ENCODE results near the gene SFMBT2. TPM values are rescaled to one million over a fixed set of nuclear protein-coding genes. Genes with fewer than 3 reads are reported as not detected.

The SFMBT2 gene
- total RNA-seq, 6 experiments from 2014 or later = 0.03 to 0.12 (median 0.06) TPM

DNA sequence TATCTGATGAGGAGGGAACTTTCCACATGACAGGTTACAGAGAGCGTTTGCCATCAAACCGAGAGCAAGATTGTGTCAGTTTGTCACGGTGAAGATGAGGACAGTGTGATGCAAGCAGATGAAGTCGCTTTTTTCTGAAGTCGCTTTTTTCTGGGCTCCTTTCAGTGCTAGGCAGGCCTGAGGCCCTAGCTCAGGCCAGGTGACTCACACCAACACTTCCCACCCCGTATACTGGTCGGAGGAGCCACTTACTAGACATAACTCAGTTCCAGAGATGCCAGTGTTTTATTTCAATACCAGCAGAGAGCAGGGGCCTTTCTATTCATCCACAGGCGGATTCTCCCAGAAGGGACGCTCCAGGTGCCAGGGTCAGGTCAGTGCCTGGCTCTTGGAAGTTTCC, 58.9 kb downstream of the SFMBT2 start:
- no peak for DNase-seq
- Mint-ChIP-seq H3K27me3 (ENCODE audit: insufficient read depth) (no peaks in the 10 kb centered on the region), H3K4me1 (ENCODE audit: low read depth) (no peaks in the 10 kb centered on the region), H3K9me3 (peaks cover 52% of the 10 kb centered on the region), H3K27ac (no peak overlapping the region), H3K4me3 (no peak overlapping the region), H3K36me3 (ENCODE audit: low read depth) (peaks cover 6% of the 10 kb centered on the region)
- TF ChIP-seq, protein P1, sequence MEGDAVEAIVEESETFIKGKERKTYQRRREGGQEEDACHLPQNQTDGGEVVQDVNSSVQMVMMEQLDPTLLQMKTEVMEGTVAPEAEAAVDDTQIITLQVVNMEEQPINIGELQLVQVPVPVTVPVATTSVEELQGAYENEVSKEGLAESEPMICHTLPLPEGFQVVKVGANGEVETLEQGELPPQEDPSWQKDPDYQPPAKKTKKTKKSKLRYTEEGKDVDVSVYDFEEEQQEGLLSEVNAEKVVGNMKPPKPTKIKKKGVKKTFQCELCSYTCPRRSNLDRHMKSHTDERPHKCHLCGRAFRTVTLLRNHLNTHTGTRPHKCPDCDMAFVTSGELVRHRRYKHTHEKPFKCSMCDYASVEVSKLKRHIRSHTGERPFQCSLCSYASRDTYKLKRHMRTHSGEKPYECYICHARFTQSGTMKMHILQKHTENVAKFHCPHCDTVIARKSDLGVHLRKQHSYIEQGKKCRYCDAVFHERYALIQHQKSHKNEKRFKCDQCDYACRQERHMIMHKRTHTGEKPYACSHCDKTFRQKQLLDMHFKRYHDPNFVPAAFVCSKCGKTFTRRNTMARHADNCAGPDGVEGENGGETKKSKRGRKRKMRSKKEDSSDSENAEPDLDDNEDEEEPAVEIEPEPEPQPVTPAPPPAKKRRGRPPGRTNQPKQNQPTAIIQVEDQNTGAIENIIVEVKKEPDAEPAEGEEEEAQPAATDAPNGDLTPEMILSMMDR (IDR thresholded peaks at IDR 0.05) = no peak

DNA sequence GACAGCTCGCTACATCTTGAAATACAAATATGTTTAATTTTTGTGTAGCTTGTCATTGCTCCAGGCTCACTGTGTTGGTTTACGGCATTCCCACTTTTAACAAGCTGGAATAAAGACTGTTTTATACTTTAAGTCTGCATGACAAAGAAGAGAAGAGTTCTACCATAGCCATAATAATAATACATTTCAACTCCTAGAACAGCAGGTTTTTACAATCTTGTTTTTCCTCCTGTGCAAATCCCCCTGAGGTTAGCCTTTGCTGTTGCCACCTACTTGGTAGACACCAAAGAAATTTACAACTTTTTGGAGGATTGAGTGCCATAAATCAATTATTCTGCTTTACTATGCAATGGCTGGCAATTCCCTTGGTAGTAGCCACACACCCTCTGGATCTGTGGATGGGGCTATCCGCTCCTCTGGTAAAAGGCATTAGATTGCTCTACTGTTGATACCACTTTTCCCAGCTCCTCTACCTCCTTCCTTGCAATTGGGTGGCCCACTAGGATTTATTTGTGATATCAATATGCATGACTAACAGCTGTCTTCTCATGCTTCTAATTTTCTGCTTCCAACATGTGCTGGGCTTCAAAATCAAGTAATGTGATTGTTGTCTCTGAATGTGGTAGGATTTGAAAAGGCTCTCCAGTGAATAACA, 60.2 kb downstream of the SFMBT2 start:
- H3K9me3 Mint-ChIP-seq = peaks cover 55% of the 10 kb centered on the region
- no peak for DNase-seq
- H3K4me3 Mint-ChIP-seq = no peak overlapping the region
- H3K27ac Mint-ChIP-seq = no peak overlapping the region
- no peaks in the 10 kb centered on the region for H3K27me3 Mint-ChIP-seq (ENCODE audit: insufficient read depth)
- peaks cover 14% of the 10 kb centered on the region for H3K36me3 Mint-ChIP-seq (ENCODE audit: low read depth)
- TF ChIP-seq, protein P1 (IDR thresholded peaks at IDR 0.05) = no peak
- H3K4me1 Mint-ChIP-seq (ENCODE audit: low read depth) = no peaks in the 10 kb centered on the region

DNA sequence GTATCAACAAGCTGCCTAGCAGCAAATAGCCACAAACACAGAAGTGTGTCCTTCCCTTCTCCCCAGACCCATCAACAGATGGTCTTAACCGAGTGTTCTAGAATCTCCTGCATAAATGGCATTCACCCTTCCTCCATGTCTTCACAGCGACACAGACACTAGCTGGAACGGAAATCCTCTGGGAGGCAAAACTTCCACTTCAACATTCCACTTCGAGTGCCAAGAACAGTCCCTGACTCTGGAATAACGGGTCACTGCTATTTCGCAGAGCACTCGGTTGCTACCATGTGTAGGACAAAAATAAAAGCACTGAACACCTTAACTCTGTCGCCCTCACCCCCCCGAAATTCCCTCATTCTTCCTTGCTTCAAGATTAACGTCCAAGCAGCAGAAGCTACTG, 65.1 kb downstream of the SFMBT2 start:
- no peaks in the 10 kb centered on the region for H3K27me3 Mint-ChIP-seq (ENCODE audit: insufficient read depth)
- peaks cover 15% of the 10 kb centered on the region for H3K36me3 Mint-ChIP-seq (ENCODE audit: low read depth)
- H3K9me3 Mint-ChIP-seq = peaks cover 71% of the 10 kb centered on the region
- no peaks in the 10 kb centered on the region for H3K4me1 Mint-ChIP-seq (ENCODE audit: low read depth)
- H3K27ac Mint-ChIP-seq = no peak overlapping the region
- DNase-seq = no peak
- H3K4me3 Mint-ChIP-seq = no peak overlapping the region
- TF ChIP-seq, protein P1 (IDR thresholded peaks at IDR 0.05) = no peak

DNA sequence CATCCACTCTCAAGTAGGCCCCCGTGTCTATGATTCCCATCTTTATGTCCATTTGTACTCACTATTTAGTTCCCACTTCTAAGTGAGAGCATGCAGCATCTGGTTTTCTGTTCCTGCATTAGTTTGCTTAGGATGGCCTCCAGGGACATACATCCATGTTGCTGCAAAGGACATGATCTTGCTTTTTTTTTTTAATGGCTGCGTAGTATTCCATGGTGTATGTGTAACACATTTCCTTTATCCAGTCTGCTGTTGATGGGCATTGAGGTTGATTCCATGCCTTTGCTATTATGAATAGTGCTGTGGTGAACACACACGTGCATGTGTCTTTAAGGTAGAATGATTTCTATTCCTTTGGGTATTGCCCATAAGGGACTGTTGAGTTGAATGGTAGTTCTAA, 67.8 kb downstream of the SFMBT2 start:
- peaks cover 11% of the 10 kb centered on the region; the same call in 1 of the 2 replicates for H3K36me3 Mint-ChIP-seq (ENCODE audit: low read depth)
- peaks cover 64% of the 10 kb centered on the region for H3K9me3 Mint-ChIP-seq
- DNase-seq = no peak
- H3K27me3 Mint-ChIP-seq (ENCODE audit: insufficient read depth) = no peaks in the 10 kb centered on the region
- TF ChIP-seq, protein P1 (IDR thresholded peaks at IDR 0.05) = no peak
- no peak overlapping the region for H3K27ac Mint-ChIP-seq
- H3K4me1 Mint-ChIP-seq (ENCODE audit: low read depth) = no peaks in the 10 kb centered on the region
- no peak overlapping the region for H3K4me3 Mint-ChIP-seq

DNA sequence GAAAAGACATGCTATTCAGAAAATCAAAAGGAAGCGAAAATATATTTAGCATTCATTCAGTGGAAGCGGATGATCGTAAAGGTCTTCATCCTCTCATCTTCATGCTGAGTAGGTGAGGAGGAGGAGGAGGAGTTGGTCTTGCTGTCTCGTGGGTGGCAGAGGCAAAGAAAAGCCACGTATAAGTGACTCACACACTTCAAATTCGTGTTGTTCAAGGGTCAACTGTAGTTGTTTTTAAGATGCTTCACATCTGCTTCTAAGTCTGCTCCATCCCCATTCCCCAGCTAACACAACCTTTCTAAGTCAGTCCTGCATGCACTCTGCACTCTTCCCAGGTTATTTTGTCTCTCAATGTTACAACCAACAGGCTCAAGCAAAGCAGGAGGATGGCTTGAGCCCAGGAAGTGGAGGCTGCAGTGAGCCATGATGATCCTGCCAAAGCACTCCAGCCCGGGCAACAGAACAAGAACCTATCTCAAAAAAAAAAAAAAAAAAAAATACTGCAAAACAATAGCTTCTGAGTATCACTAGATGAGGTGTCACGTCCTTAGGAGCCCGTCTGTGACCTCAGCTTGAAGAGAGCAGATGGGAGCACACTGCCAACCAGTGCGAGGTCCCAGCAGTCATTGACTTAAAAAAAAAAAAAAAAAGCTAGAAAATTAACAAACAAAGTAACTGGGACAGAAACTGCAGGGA, 70.5 kb downstream of the SFMBT2 start:
- DNase-seq = no peak
- Mint-ChIP-seq H3K4me3 (no peak overlapping the region), H3K27me3 (ENCODE audit: insufficient read depth) (0 out of 2 replicates have a peak, but pooled peaks cover 1% of the 10 kb centered on the region), H3K27ac (no peak overlapping the region), H3K4me1 (ENCODE audit: low read depth) (no peaks in the 10 kb centered on the region), H3K9me3 (peaks cover 70% of the 10 kb centered on the region), H3K36me3 (ENCODE audit: low read depth) (peaks cover 5% of the 10 kb centered on the region; the same call in 1 of the 2 replicates)
- TF ChIP-seq, protein P1 (IDR thresholded peaks at IDR 0.05) = no peak

All from HFFc6 (cell line).